NCI-H345 treated with DMSO at 0.1 percent for 48 hours (cell line): Measurements from ENCODE around the gene FSTL3.
"Not testable (repeated sequence)": the region's sequence is repeated elsewhere in the genome, so short reads cannot be mapped to it uniquely, and the experiment has no call there.

Experiments
- DNase-seq: peaks from one replicate; lab custom pipeline; 2025; ENCODE audit not compliant: unreplicated experiment; lab: John Stamatoyannopoulos, UW

Gene FSTL3

DNA sequence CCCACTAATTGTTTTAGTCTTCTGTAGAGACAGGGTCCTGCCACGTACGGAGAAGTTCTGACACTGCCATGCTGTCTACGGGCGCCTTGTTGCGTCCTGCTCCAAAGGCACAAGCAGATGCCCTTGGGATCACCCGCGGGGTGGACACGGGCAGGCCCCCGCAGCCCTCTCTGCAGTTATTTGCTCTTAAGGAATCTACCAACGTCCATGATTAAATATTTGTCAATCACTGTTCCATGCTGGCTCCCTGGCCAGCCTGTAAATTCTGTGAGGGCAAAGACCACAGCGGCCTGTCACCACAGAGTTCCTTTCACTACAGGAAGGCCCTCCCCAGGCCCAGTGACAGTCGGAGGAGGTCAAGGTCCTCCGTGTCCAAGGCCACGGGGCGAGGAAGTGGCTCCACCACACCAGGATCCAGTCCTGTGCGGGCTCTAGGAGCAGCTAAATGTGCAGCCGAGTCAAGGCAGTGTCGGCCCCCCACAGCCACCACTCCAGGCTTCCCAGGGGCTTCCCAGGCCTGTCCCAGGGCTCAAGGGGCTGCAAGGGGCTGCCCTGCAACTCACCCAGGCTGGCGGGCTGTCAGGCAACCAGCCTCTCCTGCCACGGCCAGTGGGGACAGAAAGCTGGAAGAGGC is 15.3 kb upstream of the FSTL3 start:
- DNase-seq = no peak

DNA sequence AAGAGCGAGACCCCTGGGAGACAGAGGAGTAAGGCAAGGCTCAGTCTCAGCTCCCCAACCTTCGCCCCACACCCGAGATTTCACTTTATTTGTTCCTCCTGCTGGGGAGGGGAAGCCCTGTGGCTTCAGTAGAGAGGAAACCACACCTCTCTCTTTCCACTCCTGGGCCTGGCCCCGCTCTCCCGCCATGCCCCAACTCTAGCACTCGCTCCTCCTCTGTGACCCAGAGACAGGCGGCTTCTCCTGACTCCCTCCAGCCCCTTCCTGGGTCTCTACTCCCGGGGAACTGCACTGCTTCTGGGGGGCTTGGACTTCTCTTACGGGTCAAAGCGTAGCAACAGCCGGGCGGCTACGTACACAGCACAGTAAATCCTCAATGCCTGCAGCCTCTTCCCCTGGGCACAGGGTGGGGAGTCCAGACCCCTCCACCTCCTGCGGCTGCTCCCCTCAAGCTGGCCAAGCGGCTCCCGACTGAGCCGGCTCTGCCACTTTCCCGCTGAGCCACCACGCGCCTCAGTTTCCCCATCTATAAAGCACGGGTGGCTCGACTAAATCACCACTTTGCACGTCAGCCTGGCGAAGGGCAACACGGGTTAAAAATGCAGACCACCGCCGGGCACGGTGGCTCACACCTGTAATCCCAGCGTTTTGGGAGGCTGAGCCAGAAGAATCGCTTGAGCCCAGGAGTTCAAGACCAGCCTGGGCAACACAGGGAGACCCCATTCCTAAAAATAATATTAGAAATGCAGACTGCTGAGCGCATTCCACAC is 14.6 kb upstream of the FSTL3 start:
- DNase-seq = no peak

DNA sequence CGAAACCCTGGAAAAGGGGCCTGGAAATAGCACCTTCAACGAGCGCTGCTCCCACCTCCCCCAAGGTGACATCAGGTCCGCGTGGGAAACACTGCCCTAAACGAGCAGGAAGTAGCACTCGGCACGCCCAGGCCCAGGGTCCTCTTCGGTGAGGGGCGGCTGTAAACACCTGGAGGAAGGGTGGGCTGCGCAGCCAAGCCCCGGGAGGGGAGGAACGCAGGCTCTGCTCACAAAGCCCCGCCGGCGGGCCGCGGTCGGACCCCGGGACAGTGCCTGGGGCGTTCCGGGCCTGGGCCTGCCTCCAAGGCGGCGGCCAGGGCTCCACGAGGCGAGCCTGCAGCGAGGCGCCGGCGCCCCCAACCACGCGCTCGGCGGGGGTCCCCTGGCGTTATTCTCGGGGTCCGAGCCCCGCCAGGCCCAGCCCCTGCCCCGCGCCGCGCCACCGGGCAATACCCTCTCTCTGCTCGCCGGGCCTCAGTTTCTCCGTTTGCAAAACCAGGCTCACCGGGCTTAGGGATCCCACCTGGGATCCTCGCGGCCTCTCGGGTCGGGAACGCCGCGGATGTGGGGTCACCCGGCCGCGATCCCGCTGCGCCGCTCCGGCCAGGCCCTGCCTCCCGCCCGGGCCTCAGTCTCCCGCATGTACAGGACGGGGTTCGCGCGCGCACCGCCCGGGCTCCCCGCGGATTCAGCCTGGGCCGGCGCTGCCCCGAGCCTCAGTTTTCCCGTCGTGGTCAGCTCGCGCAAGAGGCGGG is 13.8 kb upstream of the FSTL3 start:
- DNase-seq = no peak

DNA sequence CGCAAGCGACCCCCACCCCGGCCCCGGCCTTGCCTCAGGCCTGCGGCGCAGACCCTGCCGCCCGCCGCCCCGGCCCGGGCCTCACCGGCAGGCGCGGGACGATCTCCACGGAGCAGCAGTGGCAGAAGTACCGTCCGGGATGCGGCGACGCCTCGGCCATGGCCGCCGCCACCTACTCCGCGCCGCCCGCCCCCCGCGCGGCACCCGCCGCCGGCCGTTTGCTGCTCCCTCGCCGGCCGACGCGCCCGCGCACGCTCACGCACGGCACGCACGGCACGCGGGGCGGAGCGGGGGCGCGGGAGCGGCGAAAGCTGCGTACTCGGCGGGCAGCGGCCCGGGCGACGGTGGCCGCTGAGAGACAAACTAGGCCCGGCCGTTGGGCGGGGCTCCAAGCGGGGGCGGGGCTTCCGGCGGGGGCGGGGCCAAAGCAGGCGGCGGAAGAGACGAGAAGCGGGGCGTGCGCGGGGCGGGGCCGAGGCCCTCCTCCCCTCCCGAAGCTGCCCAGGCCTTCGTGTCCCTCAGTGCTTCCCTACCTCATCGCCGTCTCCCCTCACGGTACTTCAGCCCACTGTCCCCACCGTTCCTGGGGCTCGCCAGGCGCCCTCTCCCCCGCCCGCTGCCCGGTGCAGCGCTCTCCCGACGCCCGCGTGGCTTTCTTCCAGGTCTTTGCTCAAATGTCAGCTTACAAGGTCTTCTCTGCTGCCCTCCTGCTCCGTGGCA is 13.1 kb upstream of the FSTL3 start, which contains the start of gene RNF126:
Gene RNF126 (minus strand): TSS at position 253 of the 720 bp plus-strand sequence. CDS start 93 bp downstream, at position 160.
- peak; percentile 79 for DNase-seq

DNA sequence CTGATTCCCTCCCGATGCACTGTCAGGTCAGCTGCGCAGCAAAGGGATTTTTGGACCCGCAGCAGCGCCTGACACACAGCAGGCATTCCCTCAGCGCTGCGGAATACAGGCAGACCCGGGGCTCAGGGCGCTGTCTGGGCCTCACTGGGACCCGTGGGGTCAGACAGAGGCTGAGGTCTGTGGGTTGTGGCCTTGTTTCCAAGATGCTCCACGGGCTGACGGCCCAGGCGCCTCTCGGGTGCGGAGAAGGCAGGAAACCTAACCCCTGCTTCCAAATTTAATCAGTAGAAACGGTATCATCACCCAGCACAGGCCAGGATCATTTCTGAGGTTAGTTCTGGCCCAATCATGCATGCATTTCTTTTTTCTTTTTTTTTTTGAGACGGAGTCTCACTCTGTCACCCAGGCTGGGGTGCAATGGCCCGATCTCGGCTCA is 12.5 kb upstream of the FSTL3 start:
- DNase-seq = no peak

DNA sequence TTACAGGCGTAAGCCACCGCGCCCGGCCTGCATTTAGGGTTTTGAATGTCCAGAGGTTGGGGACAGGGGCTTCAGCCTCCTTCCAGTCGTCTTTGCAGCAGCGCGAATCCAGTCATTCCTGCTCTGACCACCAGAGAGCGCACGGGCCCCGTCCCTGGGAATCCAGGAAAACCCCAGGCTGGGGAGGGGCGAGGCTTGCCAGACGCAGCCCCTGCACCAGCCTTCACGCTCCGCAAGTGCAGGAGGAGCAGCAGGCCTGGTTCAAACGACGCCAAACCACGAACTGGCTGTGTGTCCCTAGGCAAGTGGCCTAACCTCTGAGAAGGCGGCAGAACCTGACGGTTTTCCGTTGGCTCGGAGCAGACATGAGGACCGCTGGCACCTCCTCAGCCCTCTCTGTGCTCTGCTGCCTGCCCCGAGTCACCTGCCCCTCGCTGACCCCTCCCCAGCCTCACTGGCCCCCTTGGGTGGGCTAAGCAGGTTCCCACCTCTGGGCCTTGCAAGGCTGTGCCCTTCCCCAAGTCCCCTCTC is 11.2 kb upstream of the FSTL3 start:
- DNase-seq = peak; percentile 75

DNA sequence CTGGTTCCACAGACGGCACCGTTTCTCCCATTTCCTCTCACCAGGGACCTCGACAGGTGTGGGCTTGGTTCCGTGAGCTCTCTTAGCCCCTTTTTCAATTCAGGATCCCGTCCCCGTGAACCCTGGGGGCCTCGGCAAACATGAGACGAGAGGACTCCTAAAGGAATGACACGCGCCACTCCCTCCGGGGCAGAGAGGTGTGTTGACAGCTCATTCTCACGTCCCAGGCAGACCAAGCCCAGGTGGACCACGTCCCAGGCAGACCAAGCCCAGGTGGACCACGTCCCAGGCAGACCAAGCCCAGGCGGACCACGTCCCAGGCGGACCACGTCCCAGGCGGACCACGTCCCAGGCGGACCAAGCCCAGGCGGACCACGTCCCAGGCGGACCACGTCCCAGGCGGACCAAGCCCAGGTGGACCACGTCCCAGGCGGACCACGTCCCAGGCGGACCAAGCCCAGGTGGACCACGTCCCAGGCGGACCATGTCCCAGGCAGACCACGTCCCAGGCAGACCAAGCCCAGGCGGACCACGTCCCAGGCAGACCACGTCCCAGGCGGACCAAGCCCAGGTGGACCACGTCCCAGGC is 9.1 kb upstream of the FSTL3 start:
- DNase-seq = not testable (repeated sequence)

DNA sequence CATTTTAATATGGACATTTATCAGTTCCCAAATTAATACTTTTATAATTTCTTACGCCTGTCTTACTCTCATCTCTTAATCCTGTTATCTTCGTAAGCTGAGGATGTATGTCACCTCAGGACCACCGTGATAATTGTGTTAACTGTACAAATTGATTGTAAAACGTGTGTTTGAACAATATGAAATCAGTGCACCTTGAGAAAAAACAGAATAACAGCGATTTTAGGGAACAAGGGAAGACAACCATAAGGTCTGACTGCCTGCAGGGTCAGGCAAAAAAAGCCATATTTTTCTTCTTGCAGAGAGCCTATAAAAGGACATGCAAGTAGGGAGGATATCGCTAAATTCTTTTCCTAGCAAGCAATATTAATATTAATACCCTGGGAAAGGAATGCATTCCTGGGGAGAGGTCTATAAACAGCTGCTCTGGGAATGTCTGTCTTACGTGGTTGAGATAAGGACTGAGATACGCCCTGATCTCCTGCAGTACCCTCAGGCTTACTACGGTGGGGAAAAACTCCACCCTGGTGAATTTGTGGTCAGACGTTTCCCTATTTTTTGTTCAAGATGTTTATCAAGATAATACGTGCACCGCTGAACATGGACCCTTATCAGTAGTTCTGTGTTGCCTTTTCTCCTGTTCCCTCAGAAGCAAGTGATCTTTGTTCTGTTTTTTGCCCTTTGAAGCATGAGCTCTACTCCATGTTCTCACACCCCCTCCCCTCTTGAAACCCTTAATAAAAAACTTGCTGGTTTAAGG is 7.3 kb upstream of the FSTL3 start:
- DNase-seq = not testable (repeated sequence)

DNA sequence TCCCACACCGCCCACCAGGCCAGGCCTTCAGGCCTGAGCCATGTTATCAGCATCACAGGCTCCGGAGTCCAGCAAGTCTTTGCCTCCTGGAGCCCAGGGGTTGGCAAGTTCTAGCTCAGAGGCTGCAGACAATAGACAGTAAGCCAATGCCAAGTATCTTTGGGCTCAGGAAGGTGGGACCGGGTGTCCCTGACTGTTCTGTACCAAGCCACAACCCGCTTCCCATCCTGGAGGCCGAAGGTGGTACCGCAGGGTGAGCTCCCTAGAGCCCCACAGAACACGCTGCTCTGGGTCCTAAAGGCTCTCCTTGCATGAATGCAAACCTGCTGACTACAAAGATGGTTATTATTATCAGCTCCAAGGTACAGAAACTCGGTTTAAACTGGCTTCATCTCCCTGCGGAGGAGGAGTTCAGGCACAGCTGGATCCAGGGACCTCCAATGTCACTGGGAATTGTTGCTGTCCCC is 5.5 kb upstream of the FSTL3 start:
- DNase-seq = no peak

DNA sequence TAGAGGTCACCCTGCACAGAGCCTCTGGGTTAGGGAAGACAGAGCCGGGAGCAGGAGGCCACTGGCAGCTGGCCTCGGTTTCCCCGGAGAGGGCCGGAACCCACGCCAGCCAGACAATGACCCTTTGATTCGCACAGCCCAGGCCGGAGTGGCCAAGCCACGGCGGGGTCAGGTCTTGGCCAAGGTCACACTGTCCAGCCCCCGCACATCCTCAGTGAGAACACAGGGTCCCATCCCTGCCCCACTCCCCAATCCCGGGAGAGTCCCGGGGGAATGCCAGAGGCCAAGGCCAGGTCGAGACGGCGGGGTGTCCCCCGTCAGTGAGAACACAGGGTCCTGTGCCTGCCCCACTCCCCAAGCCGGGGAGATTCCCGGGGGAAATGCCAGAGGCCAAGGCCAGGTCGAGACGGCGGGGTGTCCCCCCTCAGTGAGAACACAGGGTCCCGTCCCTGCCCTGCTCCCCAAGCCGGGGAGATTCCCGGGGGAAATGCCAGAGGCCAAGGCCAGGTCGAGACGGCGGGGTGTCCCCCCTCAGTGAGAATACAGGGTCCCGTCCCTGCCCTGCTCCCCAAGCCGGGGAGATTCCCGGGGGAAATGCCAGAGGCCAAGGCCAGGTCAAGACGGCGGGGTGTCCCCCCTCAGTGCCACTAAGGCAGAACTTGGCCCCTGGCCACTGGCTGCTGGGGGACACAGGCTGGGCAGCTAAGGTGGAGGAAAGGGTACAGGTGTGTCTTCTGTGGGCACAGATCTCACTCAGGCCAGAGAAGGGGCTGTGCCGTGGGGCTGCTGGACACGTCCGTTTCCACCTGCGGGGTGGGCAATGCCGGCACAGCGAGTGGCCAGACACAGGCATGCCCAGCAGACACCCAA is 1.7 kb upstream of the FSTL3 start:
- no peak for DNase-seq

DNA sequence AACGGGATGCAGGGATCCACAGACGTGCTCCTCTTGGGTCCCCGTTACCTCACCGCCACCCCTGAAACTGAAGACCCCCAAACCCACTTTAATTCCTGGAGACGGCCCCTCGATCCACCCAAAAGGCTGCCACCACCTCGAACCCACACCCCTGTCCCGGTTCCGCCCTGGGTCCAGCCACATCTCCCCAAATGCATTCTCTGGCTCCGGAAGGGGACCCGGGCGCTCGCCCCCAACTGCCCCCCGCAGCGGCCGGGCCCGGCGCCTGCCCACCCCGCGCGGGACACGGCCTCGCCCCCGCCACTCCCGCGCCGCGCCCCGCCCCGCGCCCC is 219 bp upstream of the FSTL3 start:
- DNase-seq = no peak

DNA sequence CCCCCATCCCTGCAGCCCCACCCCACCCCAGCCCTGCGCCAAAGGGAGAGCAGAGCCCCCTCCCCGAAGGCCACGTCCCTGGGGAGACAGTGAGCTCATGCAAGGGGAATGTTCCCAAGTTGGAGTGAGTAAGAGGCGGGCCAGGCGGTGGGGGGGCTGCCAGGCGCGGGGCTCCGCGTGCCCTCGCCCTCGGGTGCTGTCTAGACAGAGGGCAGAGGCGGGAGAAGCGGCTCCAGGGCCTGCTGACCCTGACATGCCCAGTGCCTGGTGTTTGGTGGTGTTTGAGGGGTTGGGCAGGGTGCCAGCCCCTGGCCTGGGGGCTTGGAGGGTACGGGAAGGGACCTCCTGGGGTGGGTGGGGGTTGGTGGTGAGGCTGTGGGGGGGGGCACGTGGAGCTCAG is 1.0 kb downstream of the FSTL3 start:
- no peak for DNase-seq

DNA sequence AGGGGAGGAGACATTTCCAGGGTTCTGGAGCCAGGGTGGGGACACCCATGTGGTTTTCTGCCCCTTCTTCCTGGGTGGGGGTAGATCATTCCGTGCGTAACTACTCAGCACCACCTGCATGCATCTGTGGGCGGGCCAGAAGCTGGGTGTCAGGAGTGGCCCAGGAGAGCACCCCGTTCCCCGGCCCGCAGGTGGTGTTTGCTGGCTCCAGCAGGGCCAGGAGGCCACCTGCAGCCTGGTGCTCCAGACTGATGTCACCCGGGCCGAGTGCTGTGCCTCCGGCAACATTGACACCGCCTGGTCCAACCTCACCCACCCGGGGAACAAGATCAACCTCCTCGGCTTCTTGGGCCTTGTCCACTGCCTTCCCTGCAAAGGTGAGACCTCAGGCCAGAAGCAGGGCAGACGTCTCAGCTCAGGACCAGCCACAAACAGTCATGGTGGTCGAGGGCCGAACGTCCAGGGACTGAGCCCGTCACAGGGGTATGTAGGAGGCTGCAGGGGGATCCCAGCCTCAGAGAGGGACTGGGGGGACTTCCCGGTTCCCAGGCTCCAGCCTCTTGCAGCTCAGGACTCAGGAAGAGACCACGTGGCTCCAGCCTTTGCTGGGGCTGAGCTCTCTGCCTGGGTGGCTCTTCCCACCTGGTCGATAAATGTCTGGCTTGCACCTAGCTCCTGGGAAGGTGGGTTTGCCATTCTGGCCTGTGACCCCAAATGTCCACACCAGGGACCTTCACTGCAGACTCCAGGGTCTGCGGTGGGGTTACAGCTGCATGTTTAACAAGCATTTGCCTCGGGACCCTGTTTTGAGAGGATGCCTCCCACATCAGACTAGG is 1.6 kb downstream of the FSTL3 start:
- DNase-seq = no peak

DNA sequence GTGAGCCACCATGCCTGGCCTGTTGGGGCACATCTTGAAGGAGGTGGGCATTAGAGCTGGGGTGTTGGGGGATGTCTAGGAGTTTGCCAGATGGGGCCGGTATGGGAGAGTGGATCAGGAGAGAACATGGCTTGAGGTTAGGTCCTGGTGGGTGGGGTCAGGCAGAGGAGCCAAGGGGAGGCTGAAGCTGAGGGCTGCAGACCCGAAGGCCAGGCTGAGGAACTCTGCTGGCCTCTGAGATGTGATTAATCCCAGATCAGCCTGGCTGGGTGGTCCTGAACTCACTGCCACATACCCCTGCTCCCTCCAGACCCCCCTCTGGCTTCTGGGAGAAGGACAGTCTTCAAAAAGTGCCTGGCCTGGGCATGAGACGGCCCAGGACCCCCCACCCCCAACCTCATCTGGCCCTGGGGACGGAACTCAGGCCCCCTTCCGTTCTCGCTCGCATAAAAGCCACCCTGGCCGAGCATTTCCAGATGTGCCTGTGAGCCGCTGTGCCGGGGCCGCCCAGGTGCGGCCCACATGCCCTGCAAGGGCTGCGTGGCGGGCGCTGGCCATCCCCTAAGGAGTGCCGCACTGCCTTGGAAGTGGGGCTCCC is 2.7 kb downstream of the FSTL3 start:
- no peak for DNase-seq

DNA sequence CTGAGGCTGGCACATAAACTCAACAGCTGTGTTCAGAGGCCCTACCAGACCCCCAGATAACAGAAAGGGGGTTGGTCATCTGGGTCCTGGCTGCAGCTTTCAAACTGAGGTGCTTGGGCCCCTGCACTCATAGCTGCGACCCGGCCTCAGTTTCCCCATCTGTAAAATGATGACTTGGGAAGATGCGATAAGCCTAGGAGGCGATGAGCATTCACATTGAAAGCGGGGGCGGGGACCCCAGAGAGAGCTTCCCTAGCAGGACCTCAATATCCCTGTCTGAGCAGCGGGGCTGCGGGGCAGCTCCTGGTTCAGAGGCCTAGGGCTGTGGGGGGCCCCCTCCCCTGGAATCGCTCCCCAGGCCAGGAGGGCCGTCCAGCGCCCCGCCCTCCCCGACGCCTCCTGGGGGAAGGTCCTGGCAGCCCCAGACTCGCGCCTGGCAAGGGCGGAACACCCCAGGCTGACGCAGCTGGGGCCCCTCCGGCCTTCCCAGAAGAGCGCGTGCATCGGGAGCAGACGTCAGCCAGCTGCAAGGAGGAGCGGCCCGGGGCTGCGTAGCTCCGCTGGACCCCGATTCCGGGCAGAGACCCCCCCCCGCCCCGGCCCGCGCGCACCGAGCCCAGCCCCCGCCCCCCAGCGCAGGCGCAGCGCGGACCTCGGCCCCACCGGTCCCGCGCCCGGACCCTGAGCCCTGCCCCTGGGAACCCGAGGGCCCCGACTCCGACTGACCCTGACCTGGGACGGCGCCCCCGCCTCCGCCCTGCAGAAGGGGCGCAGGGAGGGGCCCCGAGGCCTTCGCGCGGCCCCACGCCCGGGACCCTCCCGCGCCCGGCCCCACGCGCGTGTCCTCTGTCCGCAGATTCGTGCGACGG is 3.5 kb downstream of the FSTL3 start:
- DNase-seq = no peak

DNA sequence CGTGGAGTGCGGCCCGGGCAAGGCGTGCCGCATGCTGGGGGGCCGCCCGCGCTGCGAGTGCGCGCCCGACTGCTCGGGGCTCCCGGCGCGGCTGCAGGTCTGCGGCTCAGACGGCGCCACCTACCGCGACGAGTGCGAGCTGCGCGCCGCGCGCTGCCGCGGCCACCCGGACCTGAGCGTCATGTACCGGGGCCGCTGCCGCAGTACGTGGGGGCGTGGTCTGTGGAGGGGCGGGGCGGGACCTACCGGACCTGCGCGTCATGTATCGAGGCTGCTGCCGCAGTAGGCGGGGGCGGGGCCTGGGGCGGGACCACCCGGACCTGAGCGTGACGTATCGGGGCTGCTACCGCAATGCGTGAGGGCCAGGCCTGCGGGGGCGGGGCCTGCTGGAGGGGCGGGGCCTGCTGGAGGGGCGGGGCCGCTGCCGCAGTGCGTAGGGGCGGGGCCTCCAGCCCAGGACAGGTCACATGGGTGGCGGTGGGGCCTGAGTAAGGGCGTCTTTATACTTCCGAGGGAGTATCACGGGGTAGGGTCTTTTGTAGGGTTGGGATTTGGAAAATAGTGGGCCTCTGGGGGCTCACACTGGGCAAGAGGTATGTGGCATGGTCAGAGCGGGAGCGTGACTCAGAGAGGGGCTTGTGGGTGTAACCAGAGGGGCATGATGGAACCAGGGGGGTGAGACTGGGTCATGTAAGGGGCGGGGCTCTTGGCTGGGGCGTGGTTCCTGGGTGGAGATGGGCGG is 4.3 kb downstream of the FSTL3 start:
- peak; percentile 86 for DNase-seq
